Endothelial cell of umbilical vein (primary cell): ENCODE results near the gene HADH. TPM values are rescaled to one million over a fixed set of nuclear protein-coding genes. Genes with fewer than 3 reads are reported as not detected.

ENCODE experiments used
- BruUV-seq: library from RNA; stranded (reverse); fragments of 400-500 nt; replicated peaks from 2 replicates; lab custom pipeline; 2021; lab: Mats Ljungman, UMichigan
- CTCF ChIA-PET: fragments of 300-600, 350-600 bp; sonication (Branson Sonifier 250); formaldehyde crosslinking; loops from one replicate; lab custom pipeline; 2021; ENCODE audit warnings: antibody characterized with exemption, inconsistent platforms; lab: Charles Lee
- POLR2A ChIA-PET: fragments of 300-600, 350-600 bp; sonication (Branson Sonifier 250); formaldehyde crosslinking; loops from one replicate; lab custom pipeline; 2021; ENCODE audit warnings: antibody characterized with exemption, inconsistent platforms; lab: Charles Lee
- DNase-seq: peaks from one replicate; pipeline ENCODE4 v3.0.0-alpha.2; 2011; ENCODE audit warnings: low read depth, low spot score
- FAIRE-seq: peaks from 2 replicates; lab custom pipeline; 2011; peaks lifted over from hg19 to GRCh38; lab: Jason Lieb, UNC
- H2AFZ ChIP-seq: 2 replicates; pipeline ENCODE4 v1.6.0; 2012; ENCODE audit warnings: low read depth, low read length, control low read depth, inconsistent platforms
- H3K27ac ChIP-seq: 2 replicates; pipeline ENCODE4 v1.5.1; 2011; ENCODE audit warnings: low read depth, mild to moderate bottlenecking, control low read depth, low read length, moderate library complexity; ENCODE audit not compliant: insufficient read depth
- H3K27me3 ChIP-seq, 2 experiments: 2 replicates each; pipeline versions ENCODE4 v1.6.0 to v1.6.1; 2011; ENCODE audit warnings: low read length in 2 of 2, mixed read lengths in 1 of 2; ENCODE audit not compliant: control insufficient read depth in 2 of 2, insufficient read depth in 2 of 2
- H3K36me3 ChIP-seq, 2 experiments: 2 replicates in 1 of 2; 3 replicates in 1 of 2; pipeline ENCODE4 v1.5.1; 2011; ENCODE audit warnings: low read length in 2 of 2, mild to moderate bottlenecking in 1 of 2, moderate library complexity in 1 of 2; ENCODE audit not compliant: control insufficient read depth in 2 of 2, insufficient read depth in 2 of 2; ENCODE audit errors: extremely low read depth in 1 of 2
- H3K4me1 ChIP-seq: 3 replicates; pipeline ENCODE4 v1.5.1; 2011; ENCODE audit warnings: mild to moderate bottlenecking, low read length; ENCODE audit not compliant: control insufficient read depth, insufficient read depth; ENCODE audit errors: extremely low read depth
- H3K4me2 ChIP-seq: 2 replicates; pipeline ENCODE4 v1.6.1; 2011; ENCODE audit warnings: low read length, control low read depth, mixed read lengths; ENCODE audit not compliant: insufficient read depth
- H3K4me3 ChIP-seq, 3 experiments: fragments of 200-600 bp in 1 of 3; sonication (generic), shearing (Covaris generic) in 1 of 3; replicated peaks in 1 of 3; 2 replicates each; pipeline ENCODE4 v1.5.1; 2011 to 2016; ENCODE audit warnings: control low read depth in 3 of 3, low read length in 3 of 3, mild to moderate bottlenecking in 2 of 3, inconsistent platforms in 1 of 3, low read depth in 1 of 3, moderate library complexity in 1 of 3; ENCODE audit not compliant: insufficient read depth in 1 of 3
- H3K79me2 ChIP-seq: 2 replicates; pipeline ENCODE4 v1.6.0; 2012; ENCODE audit warnings: low read length, inconsistent platforms; ENCODE audit not compliant: control insufficient read depth, insufficient read depth
- H3K9ac ChIP-seq: replicated peaks from 2 replicates; pipeline ENCODE3; 2011; ENCODE audit warnings: low read length, control low read depth; ENCODE audit not compliant: insufficient read depth; ENCODE audit errors: extremely low read depth
- H3K9me1 ChIP-seq: replicated peaks from 3 replicates; pipeline ENCODE4 v1.6.0; 2011; ENCODE audit warnings: mild to moderate bottlenecking, low read length; ENCODE audit not compliant: control insufficient read depth, insufficient read depth; ENCODE audit errors: extremely low read depth
- H3K9me3 ChIP-seq: replicated peaks from 2 replicates; pipeline ENCODE4 v1.5.1; 2012; ENCODE audit warnings: low read length, inconsistent platforms; ENCODE audit not compliant: control insufficient read depth, insufficient read depth
- H4K20me1 ChIP-seq: replicated peaks from 2 replicates; pipeline ENCODE3; 2011; ENCODE audit warnings: mild to moderate bottlenecking, low read length; ENCODE audit not compliant: control insufficient read depth, insufficient read depth; ENCODE audit errors: extremely low read depth
- CTCF ChIP-seq, 2 donors: IDR thresholded peaks; 1 replicate in 1 of 2; 2 replicates in 1 of 2; pipeline ENCODE4 v1.5.1; 2011; ENCODE audit warnings: low read length in 2 of 2, mild to moderate bottlenecking in 2 of 2, moderate library complexity in 2 of 2, control low read depth in 1 of 2, inconsistent platforms in 1 of 2, low read depth in 1 of 2; ENCODE audit not compliant: insufficient read depth in 1 of 2; ENCODE audit errors: extremely low read depth in 1 of 2
- EZH2 ChIP-seq: IDR thresholded peaks from 2 replicates; pipeline ENCODE4 v1.6.1; 2012; ENCODE audit warnings: borderline replicate concordance, low read depth, mild to moderate bottlenecking, moderate library complexity, low read length, inconsistent platforms; ENCODE audit not compliant: severe bottlenecking
- FOS ChIP-seq: IDR thresholded peaks from 2 replicates; pipeline ENCODE4 v1.6.1; 2011; ENCODE audit warnings: mild to moderate bottlenecking, low read length, moderate library complexity, borderline replicate concordance; ENCODE audit not compliant: insufficient read depth
- GATA2 ChIP-seq: IDR thresholded peaks from 2 replicates; pipeline ENCODE4 v1.7.0; 2011; ENCODE audit warnings: low read depth, mild to moderate bottlenecking, moderate library complexity, mixed read lengths, low read length; ENCODE audit not compliant: insufficient read length, insufficient read depth
- JUN ChIP-seq: IDR thresholded peaks from 2 replicates; pipeline ENCODE4 v1.6.1; 2011; ENCODE audit warnings: borderline replicate concordance, low read depth; ENCODE audit not compliant: insufficient read length, insufficient read depth
- MAX ChIP-seq: IDR thresholded peaks from 2 replicates; pipeline ENCODE4 v1.6.1; 2011; ENCODE audit not compliant: insufficient read depth, insufficient read length
- MYC ChIP-seq: IDR thresholded peaks from one replicate; pipeline ENCODE4 v1.6.1; 2011; ENCODE audit warnings: mild to moderate bottlenecking, low read depth, low read length
- POLR2A ChIP-seq: IDR thresholded peaks from 2 replicates; pipeline ENCODE4 v1.6.1; 2012; ENCODE audit warnings: low read depth, mild to moderate bottlenecking, control low read depth, low read length
- POLR2AphosphoS5 ChIP-seq: IDR thresholded peaks from 2 replicates; pipeline ENCODE4 v1.6.1; 2012; ENCODE audit warnings: low read depth, mild to moderate bottlenecking, control low read depth, low read length, moderate library complexity; ENCODE audit not compliant: insufficient read depth
- dilution Hi-C: fragments of 300-500 bp; cut with MboI; formaldehyde crosslinking; loops from one replicate; pipeline ENCODE4 v1.15.0; 2019; ENCODE audit warnings: low sequenced_read_pairs; ENCODE audit not compliant: extremely low pct_ligation_motif_present
- intact Hi-C: fragments of 100-400 bp; cut with micrococcal nuclease; formaldehyde crosslinking; loops from one replicate; pipeline ENCODE4 v1.10.0; 2022
- polyA plus RNA-seq, 4 experiments: library from polyadenylated mRNA; depleted of rRNA in 3 of 4; stranded (reverse) in 3 of 4; unstranded in 1 of 4; fragments of >200 nt; gene quantifications; 2 replicates each; pipeline versions ENCODE4 v1.2.1 to v1.2.3, GENCODE V29; 2011 to 2012; ENCODE audit warnings: missing spikeins in 1 of 4
- total RNA-seq: library from RNA; stranded (reverse); gene quantifications from 2 replicates; pipeline ENCODE4 v1.2.3, GENCODE V29; 2021

Gene HADH
- total and polyA plus RNA-seq, 2 donors (not counting 3 experiments of a cell fraction or from before 2014, with no cell fraction given) = 19.2 to 20.3 TPM

GRCh38 chr4:108048157-108048556 lies 58.5 kb downstream of the HADH start:
- BruUV-seq = no TSS peak
- dilution Hi-C loops (no loop called here), intact Hi-C loops (no loop called here)
- ChIA-PET CTCF (interaction anchor here (0.9 to 1.2 kb wide), 4 partner anchors 16 to 45 kb away, joined by 3 to 7 read pairs (median 4); no protein-coding TSS in a partner anchor), POLR2A (no interaction called here)
- peaks cover 5% of the 10 kb centered on the region for H3K4me1 ChIP-seq
- TF ChIP-seq MAX (no peak), POLR2A (no peak), JUN (no peak), CTCF (IDR thresholded peaks at IDR 0.05; ENCODE audit: extremely low read depth in 1 of 2, insufficient read depth in 1 of 2, low read depth in 1 of 2, low read length in 2 of 2) (no peak), FOS (no peak), MYC (no peak), POLR2AphosphoS5 (no peak), EZH2 (no peak), GATA2 (no peak)
- H3K79me2 ChIP-seq = no peaks in the 10 kb centered on the region
- H3K4me2 ChIP-seq = no peak overlapping the region
- no peaks in the 10 kb centered on the region for H4K20me1 ChIP-seq
- no peak overlapping the region for H3K27ac ChIP-seq
- DNase-seq (no peak), FAIRE-seq (no peak)
- no peak overlapping the region for H3K4me3 ChIP-seq
- no peaks in the 10 kb centered on the region for H3K9me1 ChIP-seq
- no peaks in the 10 kb centered on the region for H3K36me3 ChIP-seq
- H3K9me3 ChIP-seq = no peaks in the 10 kb centered on the region
- peaks cover 0 to 2% of the 10 kb centered on the region in 2 experiments for H3K27me3 ChIP-seq
- H2AFZ ChIP-seq = no peak overlapping the region
- H3K9ac ChIP-seq = no peak overlapping the region
